Colonic mucosa (tissue), 4 donors: ENCODE measurements around the gene DPP6. TPM values are rescaled to one million over a fixed set of nuclear protein-coding genes. Genes with fewer than 3 reads are reported as not detected.

Source experiments
- DNase-seq: peaks from one replicate; pipeline ENCODE4 v3.0.0-alpha.2; 2020
- H3K27ac ChIP-seq: fragments of 200-600 bp; one replicate; pipeline ENCODE4 v1.8.0; 2021
- H3K27me3 ChIP-seq: fragments of 200-600 bp; one replicate; pipeline ENCODE4 v1.8.0; 2021
- H3K36me3 ChIP-seq: fragments of 200-600 bp; one replicate; pipeline ENCODE4 v1.8.0; 2021
- H3K4me1 ChIP-seq: fragments of 200-600 bp; one replicate; pipeline ENCODE4 v1.8.0; 2021; ENCODE audit warnings: mild to moderate bottlenecking
- H3K4me3 ChIP-seq: fragments of 200-600 bp; one replicate; pipeline ENCODE4 v1.8.0; 2021
- H3K9ac ChIP-seq, 2 donors: one replicate each; pipeline ENCODE4 v1.7.0; 2013; ENCODE audit warnings: control low read depth in 2 of 2, low read depth in 2 of 2, low read length in 2 of 2
- H3K9me3 ChIP-seq: fragments of 200-600 bp; one replicate; pipeline ENCODE4 v1.8.0; 2021
- CTCF ChIP-seq: fragments of 200-600 bp; IDR thresholded peaks from one replicate; pipeline ENCODE4 v1.8.0; 2022; ENCODE audit warnings: antibody characterized with exemption, mild to moderate bottlenecking
- intact Hi-C: fragments of 100-400 bp; cut with DNase I; formaldehyde crosslinking; loops from one replicate; pipeline ENCODE4 v1.14.1; 2022
- total RNA-seq, 2 donors: library from RNA; stranded (reverse); fragmentation: NEBNext Ultra II Directional in 1 of 2; extraction: Animal tissue kit (Norgen Biotek cat#: 25700) in 1 of 2; gene quantifications; one replicate each; pipeline ENCODE4 v1.2.1, GENCODE V29; 2021
- donor health status: healthy.
- donor health status: DM: no; HTN: no; CAD: no.
- donor health status: DM: no; HTN: no; CAD: no.

Gene DPP6
- total RNA-seq, 2 donors from 2014 or later = 0.17 to 3.9 TPM

DNA sequence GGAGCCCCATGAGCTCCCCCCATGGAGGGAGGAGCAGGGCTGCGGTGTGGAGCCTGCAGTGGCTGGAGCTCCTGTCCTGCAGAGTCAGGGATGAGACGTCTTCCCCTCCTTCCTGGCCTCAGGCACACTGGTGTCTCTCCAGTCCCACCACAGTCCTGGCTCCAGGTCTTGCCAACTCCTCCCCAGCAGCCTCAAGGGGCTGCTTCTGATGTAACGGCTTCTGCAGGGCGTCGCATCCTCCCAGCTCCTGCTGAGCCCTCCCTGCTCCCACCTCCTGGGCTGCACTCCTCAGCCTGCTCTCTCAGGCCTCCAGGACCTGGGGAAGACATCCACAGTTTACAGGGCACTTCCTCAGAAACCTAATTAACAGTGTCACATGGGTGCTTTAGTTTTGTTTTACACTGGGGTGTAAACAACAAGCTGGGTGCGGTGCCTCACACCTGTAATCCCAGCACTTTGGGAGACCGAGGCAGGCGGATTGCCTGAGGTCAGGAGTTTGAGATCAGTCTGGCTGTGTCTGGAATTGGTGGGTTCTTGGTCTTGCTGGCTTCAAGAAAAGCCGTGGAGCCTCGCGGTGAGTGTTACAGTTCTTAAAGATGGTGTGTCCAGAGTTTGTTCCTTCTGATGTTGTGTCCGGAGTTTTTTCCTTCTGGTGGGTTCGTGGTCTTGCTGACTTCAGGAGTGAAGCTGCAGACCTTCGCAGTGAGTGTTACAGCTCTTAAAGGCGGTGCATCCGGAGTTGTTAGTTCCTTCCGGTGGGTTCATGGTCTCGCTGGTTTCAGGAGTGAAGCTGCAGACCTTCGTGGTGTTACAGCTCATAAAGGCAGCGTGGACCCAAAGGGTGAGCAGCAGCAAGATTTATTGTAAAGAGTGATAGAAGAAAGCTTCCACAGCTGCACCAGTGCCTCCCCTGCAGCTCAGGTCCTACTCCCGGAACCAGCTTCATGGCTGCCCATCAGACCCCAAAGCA is 855.7 kb downstream of the DPP6 start:
- Histone ChIP-seq H3K36me3 (no peaks in the 10 kb centered on the region), H3K4me3 (no peak overlapping the region), H3K27me3 (no peaks in the 10 kb centered on the region), H3K27ac (no peak overlapping the region), H3K9ac (no peak overlapping the region), H3K4me1 (no peaks in the 10 kb centered on the region), H3K9me3 (no peaks in the 10 kb centered on the region)
- DNase-seq = no peak
- TF ChIP-seq CTCF = no peak
- intact Hi-C loops = no loop called here

GRCh38 chr7:154909241-154910105 is 857.3 kb downstream of the DPP6 start:
- peaks cover 6% of the 10 kb centered on the region for H3K27me3 ChIP-seq
- TF ChIP-seq CTCF = no peak
- intact Hi-C loops = no loop called here
- H3K36me3 ChIP-seq = no peaks in the 10 kb centered on the region
- no peak overlapping the region for H3K27ac ChIP-seq
- H3K4me3 ChIP-seq = no peak overlapping the region
- H3K9me3 ChIP-seq = no peaks in the 10 kb centered on the region
- H3K9ac ChIP-seq = no peak overlapping the region
- no peak for DNase-seq
- H3K4me1 ChIP-seq = no peaks in the 10 kb centered on the region

DNA sequence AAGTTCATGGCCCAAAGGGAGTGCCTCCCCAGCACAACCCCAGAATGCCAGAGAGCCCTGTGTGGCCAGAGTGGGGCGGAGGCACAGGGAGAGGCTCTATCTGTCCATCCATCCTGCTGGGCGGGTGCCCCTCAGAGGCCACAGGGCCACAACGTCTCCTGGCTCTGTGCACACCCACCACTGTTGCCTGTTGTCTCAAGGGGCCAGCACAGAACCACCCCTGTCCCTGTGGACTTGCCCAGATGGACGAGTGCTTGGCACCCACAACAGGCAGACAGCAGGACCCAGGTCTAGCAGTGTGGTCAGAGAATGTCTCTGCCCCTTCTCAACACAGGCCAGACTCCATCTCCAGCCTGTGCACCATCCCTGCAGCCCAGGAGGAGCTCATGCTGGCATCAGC is 857.9 kb downstream of the DPP6 start:
- no peak overlapping the region for H3K4me3 ChIP-seq
- H3K9ac ChIP-seq = no peak overlapping the region
- DNase-seq = no peak
- H3K27ac ChIP-seq = no peak overlapping the region
- peaks cover 13% of the 10 kb centered on the region for H3K27me3 ChIP-seq
- no peaks in the 10 kb centered on the region for H3K9me3 ChIP-seq
- no peaks in the 10 kb centered on the region for H3K4me1 ChIP-seq
- intact Hi-C loops = no loop called here
- H3K36me3 ChIP-seq = no peaks in the 10 kb centered on the region
- no peak for TF ChIP-seq CTCF

DNA sequence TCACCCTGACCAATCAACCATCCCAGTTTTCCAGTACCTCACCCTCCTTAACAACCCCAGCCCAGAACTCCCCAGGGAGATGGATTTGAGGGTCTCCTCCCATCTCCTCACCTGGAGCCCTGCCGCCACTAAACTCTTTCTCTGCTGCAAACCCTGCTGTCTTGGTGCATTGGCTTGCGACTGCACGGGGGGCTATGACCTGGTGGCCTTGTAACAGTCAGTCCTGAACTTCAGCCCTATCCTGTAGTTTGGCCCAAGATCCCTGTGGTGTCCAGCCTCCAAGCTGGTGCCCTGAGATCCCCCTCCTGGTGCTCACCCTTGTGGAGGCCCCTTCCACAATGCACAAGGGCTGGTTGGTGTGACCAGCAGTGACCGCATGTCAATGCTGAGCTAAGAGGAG is 858.8 kb downstream of the DPP6 start:
- DNase-seq = no peak
- no peaks in the 10 kb centered on the region for H3K36me3 ChIP-seq
- no peak for TF ChIP-seq CTCF
- H3K9me3 ChIP-seq = no peaks in the 10 kb centered on the region
- H3K27ac ChIP-seq = no peak overlapping the region
- no peak overlapping the region for H3K4me3 ChIP-seq
- intact Hi-C loops = no loop called here
- H3K4me1 ChIP-seq = no peaks in the 10 kb centered on the region
- no peak overlapping the region for H3K9ac ChIP-seq
- H3K27me3 ChIP-seq = peaks cover 14% of the 10 kb centered on the region

- no peaks in the 10 kb centered on the region for H3K36me3 ChIP-seq
- no peak for DNase-seq
- TF ChIP-seq CTCF = no peak
- no peaks in the 10 kb centered on the region for H3K4me1 ChIP-seq
- H3K27me3 ChIP-seq = peaks cover 14% of the 10 kb centered on the region
- no peak overlapping the region for H3K4me3 ChIP-seq
- no peak overlapping the region for H3K9ac ChIP-seq
- H3K9me3 ChIP-seq = no peaks in the 10 kb centered on the region
- intact Hi-C loops = no loop called here
- H3K27ac ChIP-seq = no peak overlapping the region
These were observed 859.2 kb downstream of the DPP6 start for GRCh38 chr7:154911411-154911810.
